Measurements from ENCODE around the gene NPHP3.

The NPHP3 gene

DNA sequence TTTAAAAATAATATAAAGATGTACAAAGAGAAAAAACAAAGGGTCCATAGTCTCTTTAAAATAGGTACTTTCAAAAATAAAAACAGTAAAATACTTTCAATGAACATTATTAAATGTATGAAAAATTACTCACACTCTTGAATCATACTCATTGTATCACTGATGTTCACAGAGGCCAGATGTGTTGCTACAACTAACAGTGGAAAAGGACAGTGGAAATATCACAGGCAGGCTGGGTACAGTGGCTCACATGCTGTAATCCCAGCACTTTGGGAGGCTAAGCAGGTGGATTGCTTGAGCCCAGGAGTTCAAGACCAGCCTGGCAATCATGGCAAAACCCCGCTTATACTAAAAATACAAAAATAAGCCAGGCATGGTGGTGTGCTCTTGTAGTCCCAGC lies 26.8 kb downstream of the NPHP3 start:
- no peak for DNase-seq (ENCODE audit: low spot score)

- no peak for DNase-seq (ENCODE audit: low spot score)
Observed at GRCh38 chr3:132694991-132695390, 27.2 kb downstream of the NPHP3 start.

DNA sequence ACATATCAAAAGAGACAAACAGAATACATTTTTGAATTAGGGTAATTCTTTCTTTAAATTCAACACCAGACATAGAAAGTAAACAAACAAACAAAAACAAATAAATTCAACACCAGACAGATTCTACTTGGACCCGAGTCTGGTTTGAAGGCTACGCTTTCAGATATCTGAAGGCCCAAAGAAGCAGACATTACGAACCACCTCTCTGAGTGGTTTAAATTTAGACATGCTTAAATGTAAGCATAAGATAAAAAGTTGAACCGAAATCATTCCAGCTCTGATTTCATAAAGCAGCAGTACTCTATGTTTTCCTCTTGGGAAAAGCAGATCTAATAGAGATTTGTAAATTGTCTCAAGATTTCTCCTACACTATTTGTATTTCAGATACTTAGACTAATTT lies 32.2 kb downstream of the NPHP3 start:
- no peak for DNase-seq (ENCODE audit: low spot score)

DNA sequence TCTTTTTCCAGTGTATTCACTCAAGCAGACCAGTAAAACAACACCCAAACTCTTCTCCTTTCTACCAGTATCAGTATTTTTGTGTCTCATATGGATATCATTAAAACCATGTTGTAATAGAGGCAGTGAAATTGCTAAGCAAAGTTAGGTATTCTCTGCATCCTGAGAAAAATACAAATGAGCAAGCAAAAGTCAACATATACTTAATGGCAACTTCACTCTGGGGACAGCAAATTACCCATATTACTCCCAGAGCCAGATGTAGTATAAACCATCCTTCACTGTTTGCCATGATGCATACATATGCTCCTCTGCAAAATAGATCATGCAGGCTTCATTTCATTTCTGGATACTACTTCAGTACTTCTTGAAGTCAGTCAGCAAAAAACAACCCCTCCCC lies 40.0 kb downstream of the NPHP3 start:
- DNase-seq (ENCODE audit: low spot score), result no peak

DNA sequence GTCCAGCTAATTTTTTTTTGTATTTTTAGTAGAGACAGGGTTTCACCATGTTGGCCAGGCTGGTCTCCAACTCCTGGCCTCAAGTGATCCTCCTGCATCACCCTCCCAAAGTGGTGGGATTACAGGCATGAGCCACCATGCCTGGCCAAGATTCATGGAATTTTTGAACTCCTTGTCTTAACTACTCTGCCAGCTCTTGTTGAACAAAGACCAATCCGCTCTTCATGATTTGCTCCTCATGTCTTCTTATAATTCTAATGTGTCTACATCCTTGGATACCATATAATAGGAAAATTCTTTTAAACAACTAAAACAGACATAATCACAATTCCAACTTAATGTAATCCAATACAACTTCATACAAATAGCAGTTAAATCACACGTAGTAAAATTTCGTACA lies 40.8 kb downstream of the NPHP3 start:
- no peak for DNase-seq (ENCODE audit: low spot score)

GRCh38 chr3:132679911-132680310 lies 42.3 kb downstream of the NPHP3 start:
- DNase-seq (ENCODE audit: low spot score), result no peak

- DNase-seq (ENCODE audit: low spot score), result no peak
Observed at GRCh38 chr3:132675408-132675807, 46.8 kb downstream of the NPHP3 start.

DNA sequence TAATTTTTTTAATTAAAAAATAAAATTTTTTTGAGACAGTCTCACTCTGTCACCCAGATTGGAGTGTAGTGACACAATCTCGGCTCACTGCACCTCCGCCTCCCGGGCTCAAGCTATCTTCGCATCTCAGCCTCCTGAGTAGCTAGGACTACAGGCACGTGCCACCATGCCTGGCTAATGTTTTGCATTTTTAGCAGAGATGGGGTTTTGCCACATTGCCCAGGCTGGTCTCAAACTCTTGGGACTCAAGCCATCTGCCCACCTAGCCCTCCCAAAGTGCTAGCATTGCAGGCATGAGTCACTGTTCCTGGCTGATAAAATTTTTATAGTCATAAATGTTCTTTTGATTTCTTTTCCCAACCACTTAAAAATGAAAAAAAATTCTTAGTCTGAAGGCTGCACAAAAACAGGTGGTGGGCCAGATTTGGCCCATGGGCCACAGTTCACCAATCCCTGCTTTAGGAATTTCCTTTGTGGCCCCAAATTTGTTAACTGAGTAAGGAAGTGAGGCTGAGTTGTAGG lies 52.9 kb downstream of the NPHP3 start:
- DNase-seq (ENCODE audit: low spot score), result no peak

GRCh38 chr3:132665230-132665745 lies 56.9 kb downstream of the NPHP3 start:
- DNase-seq (ENCODE audit: low spot score), result no peak

GRCh38 chr3:132662212-132662611 lies 60.0 kb downstream of the NPHP3 start:
- DNase-seq (ENCODE audit: low spot score), result no peak

- peak; percentile 8 for DNase-seq (ENCODE audit: low spot score)
Observed at GRCh38 chr3:132661101-132661500, 61.1 kb downstream of the NPHP3 start.

GRCh38 chr3:132660811-132661070 lies 61.5 kb downstream of the NPHP3 start:
- no peak for DNase-seq (ENCODE audit: low spot score)

DNA sequence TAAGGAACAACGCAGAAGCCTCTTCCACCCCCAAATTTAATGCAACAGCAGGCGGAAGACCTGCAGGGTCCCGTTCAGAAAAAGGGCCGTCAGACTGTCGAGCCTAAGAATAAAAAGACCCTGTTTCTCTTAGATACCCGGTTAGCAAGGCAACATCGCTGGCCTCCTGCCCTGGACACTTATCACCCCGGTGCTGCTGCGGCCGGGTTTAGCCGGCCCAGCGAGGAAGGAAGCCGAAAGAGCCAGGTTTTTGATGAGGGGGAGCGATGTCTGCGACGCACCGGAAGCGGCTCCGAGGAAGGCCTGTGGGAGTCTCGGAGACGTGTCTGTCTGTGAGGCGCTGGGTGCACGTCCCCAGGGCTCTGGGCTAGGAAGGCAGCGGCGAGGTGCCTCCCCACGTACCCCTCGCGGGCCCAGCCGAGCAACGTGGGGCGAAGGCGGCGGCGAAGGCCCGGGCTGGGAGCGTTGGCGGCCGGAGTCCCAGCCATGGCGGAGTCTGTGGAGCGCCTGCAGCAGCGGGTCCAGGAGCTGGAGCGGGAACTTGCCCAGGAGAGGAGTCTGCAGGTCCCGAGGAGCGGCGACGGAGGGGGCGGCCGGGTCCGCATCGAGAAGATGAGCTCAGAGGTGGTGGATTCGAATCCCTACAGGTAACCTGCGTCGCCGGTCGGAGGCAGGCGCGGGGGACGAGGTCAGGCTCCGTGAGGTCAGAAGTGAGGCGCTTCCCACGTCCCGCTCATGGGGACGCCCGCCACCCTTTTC lies 62.0 kb downstream of the NPHP3 start, which contains the start of gene UBA5:
UBA5 (plus strand) TSS at position 278 of the 759 bp plus-strand sequence; CDS start at position 487, 209 bp downstream.
- DNase-seq (ENCODE audit: low spot score), result peak; percentile 70

GRCh38 chr3:132659365-132660051 lies 62.7 kb downstream of the NPHP3 start, which contains the start of gene ACAD11:
TSS of gene ACAD11 (minus strand) at chr3:132659809. CDS start at chr3:132659751, 58 bp downstream.
- peak; percentile 74 for DNase-seq (ENCODE audit: low spot score)

DNA sequence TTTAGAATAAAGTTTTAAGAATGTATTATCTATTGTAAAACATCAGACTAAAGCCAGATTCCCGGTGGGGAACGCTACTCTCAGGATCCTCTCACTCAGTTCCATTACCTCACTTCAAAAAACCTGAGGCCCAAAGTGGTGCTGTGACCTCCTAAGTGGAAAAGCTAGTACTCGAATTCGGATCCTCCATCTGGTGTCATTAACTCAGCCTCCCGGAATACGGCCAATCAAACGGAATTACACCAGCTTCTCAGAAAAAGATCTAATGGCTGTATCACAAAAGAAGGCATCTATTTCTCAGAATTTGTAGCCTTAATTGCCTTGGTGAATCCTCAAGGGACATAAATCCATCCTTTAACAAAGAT lies 63.2 kb downstream of the NPHP3 start:
- DNase-seq (ENCODE audit: low spot score), result peak; percentile 37

GRCh38 chr3:132657869-132658747 lies 64.1 kb downstream of the NPHP3 start:
- peak; percentile 25 for DNase-seq (ENCODE audit: low spot score)

DNA sequence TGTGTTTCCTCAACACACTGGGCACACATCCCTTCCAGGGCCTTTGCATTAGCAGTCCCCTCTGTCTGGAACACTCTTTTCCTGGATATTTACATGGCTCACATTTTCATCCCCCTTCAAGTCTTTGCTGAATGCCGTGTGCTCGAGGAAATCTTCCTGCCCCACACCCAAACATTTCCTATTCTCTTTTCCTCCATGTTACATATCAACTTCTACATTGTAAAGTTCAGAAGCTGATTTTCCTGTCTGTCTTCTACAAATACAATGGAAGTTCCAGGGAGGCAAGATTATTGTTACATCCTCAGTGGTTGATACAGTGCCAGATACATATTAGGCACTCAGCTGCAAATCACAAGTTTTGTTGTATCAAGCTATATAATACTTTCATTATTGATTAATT lies 66.7 kb downstream of the NPHP3 start:
- no peak for DNase-seq (ENCODE audit: low spot score)

DNA sequence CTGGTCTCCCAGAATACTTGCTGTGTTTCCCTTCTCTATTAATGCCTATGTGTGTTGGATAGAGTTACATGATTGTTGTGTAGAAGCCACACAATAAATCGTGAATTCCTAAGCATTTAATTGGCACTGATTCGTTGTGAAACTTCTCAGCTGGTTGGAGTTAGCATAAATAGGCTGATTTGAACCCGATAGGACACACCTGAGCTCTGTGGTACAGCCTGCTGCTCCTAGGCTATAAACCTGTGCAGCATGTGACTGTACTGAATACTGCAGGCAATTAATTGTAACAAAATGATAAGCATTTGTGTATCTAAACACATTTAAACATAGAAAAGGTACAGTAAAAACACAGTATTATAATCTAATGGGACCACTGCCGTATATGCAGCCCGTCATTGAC lies 67.5 kb downstream of the NPHP3 start:
- DNase-seq (ENCODE audit: low spot score), result no peak

DNA sequence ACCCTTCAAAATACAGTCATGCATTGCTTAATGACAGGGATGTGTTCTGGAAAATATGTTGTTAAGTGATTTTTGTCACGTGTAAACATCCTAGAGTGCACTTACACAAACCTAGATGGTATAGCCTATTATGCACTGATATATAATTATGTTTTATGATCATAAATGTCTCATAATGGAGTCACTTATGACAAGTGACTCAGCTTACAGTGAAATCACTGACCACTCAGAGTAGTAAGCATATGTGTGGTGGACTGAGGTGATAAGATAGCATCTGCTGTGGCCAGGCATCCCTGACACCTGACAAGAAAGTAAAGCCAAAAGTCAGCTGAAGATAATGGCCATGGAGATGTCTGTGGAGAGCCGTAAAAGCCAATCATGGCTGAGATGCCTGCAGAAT lies 68.0 kb downstream of the NPHP3 start:
- DNase-seq (ENCODE audit: low spot score), result no peak

DNA sequence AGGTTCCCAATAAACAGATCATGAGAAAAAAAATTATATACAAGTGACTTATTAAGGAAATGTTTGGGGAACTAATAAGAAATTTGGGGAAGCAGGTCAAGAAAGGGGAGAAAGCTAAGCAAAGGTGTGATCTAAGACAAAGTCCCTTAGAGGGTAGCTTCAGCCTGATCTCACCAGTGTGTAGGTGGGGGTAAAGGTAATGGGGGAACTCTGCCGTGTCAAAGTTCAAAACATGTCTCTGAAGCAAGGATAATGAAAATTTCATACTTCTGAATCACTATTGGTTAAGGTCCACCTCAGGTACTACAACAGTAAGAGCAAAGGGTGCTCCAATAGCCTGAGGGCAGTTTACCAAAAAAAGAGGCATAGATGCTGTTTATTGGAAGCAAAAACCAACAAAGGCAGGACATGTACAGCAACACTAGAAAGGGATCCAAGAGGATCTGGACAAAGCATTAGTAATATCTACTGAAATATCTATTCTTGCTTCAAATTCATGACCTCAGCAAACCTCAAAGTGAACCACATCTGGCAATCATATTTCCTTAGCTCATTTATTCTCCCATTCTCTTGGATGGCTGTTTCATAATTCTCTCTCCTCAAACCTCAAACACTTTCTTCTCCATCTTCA lies 69.5 kb downstream of the NPHP3 start:
- DNase-seq (ENCODE audit: low spot score), result no peak

GRCh38 chr3:132650153-132650552 lies 72.1 kb downstream of the NPHP3 start:
- DNase-seq (ENCODE audit: low spot score), result no peak

DNA sequence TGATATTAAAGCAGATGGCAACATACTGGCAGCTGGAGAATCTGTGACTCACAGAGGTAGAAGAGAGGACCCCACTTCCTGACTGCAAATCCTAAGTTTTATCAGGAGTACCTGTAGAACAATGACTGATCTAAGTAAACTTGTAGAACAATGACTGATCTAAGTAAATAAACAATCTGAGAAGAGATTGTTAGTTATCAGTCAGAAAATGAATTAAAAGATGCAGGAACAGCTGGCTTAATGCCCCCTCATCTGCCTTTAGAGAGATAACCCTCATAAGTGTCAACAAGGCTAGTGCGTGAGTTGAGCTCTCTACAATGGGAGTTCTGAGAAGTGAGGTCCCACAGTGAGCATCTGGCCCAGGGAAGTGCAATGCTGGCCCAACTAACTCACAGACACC lies 77.2 kb downstream of the NPHP3 start:
- DNase-seq (ENCODE audit: low spot score), result no peak
